HG02571 (cell line): ENCODE results near the gene BBOX1.

ENCODE experiments used
- ATAC-seq: cut with Tn5 transposase; IDR thresholded peaks from one replicate; pipeline ENCODE4 v1.9.1; 2021; ENCODE audit warnings: mild to moderate bottlenecking, moderate library complexity; ENCODE audit not compliant: unreplicated experiment

BBOX1 gene

DNA sequence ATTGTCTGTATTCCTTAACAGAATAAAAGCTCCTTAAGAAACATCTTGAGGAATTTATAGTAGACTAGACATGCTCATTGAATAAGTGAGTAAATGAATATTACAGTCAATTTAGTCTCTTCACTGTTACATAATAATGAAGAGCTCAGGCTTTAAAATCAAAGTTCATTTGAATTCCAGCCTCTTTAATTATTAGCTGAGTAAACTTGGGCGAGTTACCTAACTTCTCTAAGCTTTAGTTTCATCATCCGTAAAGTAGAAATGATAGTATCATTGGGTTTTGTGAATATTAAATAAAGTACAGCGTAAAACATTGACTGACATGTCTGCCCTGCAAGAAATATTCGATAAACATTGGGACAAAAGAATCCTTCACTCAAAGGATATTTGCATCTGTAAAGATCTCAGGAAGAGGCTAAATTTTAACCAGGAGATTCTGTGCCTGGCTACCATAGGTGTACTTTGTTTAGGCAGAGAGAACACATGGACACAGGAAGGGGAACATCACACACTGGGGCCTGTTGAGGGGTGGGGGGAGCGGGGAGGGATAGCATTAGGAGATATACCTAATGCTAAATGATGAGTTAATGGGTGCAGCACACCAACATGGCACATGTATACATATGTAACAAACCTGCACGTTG, 15.2 kb upstream of the BBOX1 start:
- ATAC-seq: no peak

DNA sequence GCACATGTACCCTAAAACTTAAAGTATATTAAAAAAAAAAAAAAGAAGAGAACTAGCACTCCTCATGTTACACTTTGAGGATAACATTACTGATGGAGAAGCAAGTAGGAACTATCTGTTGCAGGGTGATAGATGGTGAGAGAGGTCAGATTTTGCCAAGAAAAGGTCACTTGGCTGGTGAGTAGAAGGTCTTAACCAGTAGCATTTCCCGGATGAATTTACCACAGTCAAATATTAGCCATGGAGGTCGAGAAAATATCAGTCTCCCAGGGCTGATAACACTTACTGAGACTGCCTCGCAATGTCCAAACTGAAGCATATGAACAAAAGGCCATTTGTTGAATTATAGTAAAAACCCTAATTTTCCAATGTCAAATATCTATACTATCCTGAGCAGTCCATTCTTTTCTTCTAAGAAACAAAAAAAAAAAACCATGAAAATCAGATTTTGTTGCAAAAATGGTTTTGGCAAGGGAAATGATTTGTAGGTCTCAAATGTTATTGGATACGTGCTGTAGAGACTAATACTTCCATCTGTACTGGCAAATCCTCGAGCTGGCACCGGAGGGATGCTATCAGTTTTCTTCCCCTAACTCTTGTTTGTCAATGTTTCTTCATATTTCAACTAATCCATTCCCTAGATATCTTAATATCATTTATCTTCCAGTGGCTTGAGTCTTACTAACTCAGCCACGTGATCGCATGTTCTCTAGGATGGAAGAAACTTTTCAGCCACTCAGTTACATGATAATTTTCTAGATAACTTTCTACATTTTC, 14.5 kb upstream of the BBOX1 start:
- ATAC-seq: no peak

- no peak for ATAC-seq
Observed at GRCh38 chr11:27028561-27028965, 12.1 kb upstream of the BBOX1 start.

DNA sequence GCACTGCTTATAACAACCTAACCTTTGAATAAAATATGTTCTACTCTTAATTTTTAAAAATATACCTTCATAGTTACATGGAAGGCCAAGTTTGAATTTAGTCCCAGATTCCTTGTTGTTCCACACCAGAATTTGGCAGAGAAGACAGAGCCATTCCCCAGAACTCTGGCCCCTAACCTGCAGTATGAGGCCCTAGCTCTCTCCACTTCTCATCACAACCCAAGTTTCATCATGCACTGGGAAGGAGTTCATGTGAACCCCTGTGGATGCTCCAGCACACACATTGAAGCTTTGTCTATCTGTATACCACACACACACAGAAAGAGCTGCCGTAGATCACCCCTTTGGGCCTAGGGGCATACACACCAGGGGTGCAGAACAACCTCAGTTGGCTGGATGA, 10.6 kb upstream of the BBOX1 start:
- ATAC-seq: no peak

DNA sequence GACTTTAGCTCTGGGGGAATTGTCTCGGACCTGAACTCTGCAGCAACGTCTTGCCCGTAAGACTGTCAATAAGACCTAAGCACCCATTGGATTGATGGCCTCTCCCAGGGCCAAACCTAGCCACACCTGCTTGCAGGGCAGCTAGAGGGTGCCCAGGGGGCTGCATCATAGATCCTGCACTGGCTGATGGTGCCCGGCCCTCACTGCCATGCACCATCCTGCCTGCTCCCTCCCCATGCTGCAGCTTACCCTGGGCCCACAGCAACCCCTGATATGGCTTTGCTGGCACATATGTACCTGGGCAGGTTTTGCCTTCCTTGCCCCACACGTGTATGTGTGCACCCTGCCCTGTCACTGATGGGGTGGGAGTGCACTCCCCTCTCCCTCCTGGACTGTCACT, 8.9 kb upstream of the BBOX1 start:
- no peak for ATAC-seq

DNA sequence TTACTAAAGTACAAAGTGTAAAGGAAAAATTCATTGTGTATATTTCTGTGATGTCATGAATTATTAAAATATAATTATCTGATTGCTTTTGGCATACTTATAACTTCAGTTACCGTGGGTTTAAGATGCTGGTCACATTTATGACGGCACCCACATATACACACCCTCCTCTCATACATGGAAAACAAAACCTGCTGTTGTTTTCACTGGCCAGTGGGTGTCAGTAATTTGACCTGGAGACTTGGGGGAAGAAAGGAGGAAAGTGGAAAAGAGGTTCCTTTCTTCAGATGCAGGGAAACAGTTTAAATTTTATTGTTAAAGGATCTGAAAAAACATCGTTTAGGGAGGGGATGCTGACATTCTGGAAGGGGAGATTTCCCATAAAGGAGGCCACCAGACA, 742 bp upstream of the BBOX1 start:
- ATAC-seq: no peak

DNA sequence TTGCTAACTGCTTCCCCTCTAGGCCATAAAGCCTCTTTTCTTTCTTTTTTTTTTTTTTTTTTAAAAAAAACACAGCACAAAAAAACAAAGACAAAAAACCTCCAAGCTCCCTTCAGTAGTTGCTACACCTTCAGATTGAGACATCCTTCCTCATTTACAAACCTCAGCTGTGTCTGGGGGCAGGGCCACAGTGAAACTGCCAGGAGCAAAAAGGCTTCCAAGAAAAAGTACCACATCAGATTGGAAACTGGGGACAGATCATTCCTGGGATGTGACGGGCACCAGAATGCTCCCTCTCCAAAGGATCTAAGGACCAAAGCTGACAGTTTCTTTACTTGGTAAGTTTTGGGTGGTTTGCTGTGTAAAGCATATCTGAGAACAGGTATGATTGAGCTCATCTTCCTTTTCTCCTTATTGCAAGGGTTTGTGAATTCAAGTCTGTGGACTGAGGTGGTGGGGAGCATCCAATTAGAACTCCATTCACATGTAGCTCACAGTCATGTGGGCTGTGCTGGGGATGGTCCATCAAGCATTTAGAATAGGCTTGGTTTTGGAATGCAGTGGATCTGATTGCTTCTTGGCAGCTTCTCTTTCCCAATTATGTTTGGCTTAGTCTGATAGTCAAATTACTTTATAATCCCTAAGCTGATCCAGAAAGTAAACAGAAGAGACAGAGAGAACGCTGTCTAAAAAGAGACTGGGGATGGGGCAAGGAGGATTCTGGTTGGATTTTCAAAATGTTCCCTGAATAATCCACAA, 705 bp downstream of the BBOX1 start:
- ATAC-seq: no peak

DNA sequence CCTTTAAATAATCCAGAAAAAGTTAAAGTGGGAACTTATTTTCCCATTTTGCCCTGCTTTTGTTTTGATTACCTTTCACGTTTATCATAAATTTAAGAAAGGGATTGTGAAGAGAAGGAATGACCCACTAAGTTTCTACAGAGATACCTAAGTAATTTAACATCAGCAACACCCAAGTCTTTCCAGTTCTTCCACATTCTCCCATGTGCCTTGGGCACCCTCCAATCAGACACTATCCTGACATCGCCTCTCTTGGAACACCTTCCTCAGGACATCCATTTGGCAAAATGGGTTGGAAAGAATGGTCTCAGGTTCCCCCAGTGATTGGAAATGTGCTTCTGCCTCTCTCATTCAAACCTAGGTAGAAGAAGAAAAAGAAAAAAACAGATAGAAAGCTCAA, 6.3 kb downstream of the BBOX1 start:
- ATAC-seq: no peak

GRCh38 chr11:27052668-27053067, 12.1 kb downstream of the BBOX1 start:
- ATAC-seq: no peak

DNA sequence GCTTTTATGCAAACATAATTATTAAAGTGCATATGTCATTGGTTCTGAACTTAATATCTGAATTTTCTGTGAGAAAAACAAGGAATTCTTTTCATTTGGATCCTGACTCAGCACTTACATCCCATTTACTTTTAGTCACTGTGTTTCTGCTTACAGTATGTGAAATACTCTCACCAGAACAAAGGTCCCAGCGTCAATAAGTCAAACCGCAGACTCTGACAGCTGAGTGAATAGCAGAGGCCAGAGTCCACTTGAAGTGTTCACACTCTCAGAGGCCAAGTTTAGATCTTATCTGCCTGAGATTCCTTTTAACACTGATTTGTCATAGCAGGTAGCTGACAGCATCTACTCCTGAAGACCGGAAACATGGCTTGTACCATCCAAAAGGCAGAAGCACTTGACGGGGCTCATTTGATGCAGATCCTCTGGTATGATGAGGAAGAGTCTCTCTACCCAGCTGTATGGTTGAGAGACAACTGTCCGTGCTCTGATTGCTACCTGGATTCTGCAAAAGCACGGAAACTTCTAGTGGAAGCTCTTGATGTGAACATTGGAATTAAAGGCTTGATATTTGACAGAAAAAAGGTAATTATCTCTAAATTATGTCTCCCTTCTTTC, 14.6 kb downstream of the BBOX1 start:
- no peak for ATAC-seq

GRCh38 chr11:27057091-27057780, 16.6 kb downstream of the BBOX1 start:
- ATAC-seq: no peak

DNA sequence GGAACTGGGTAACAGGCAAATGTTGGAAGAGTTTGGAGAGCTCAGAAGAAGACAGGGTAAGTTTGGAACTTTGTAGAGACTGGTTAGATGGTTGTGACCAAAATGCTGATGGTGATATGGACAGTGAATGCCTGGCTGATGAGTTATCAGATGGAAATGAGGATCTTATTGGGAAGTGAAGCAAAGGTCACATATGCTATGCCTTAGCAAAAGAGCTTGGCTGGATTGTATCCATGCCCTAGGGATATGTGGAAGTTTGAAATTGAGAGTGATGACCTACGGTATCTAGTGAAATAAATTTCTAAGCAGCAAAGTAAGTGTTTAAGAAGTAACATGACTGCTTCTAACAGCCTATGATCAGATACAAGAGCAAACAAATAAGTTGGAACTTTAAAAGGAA, 17.8 kb downstream of the BBOX1 start:
- ATAC-seq: no peak

DNA sequence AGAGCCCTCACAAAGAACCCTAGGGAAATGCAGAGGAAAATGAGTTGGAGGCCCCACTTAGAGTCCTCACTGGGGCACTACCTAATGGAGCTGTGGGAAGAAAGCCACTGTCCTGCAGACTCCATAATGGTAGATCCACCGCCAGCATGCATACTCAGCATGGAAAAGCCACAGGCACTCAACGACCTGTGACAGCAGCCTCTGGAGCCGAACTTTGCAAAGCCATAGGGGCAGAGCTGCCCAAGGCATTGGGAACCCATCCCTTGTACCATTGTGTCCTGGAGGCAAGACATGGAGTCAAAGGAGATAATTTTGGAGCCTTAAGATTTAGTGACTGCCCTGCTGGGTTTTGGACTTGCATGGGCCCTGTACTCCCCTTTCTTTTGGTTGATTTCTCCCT, 18.8 kb downstream of the BBOX1 start:
- no peak for ATAC-seq

DNA sequence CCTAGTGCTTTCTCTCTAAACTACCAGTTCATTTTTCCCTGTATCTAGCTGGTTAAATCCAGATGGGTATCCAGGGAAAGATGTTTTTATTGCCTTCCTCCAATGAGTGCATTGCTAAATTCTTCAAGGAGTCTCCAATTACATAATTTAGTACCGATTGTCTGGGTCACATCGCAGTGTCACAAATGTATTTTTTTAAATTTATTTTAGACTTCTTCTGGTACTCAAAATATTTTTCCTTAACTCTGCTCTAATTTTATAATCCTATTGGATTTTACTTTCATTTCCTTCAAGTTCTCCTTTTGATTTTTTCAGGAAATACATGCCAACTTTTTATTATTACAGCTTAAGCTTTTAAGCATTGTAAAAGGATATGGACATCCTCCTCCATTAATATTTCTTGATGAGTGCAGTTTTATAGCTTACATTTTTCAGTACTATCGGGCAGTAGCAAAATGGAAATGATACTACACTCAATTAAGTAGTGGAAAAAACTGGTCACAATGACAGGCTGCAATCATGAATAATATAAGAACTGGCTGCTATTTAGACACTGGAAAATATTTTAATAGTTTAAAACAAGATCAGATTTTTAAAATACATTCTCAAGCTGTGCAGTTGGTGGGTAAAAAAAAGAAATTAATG, 20.3 kb downstream of the BBOX1 start:
- no peak for ATAC-seq

DNA sequence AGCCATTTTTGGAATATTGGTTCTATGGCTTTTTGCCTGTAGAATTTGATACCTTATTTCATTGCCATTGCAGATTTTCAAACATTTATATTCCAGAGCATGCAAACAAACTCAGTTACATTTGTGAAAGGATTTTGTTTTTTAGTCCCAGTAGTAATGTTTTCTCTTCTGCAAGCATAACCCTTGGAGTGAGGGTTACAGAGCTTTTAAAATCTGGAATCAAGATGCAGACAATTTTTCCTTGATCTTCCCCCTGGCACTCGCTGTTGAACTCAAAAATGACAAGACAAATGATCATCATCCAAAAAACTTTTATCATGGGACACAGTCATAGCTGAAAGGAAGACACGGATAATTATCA, 20.8 kb downstream of the BBOX1 start:
- no peak for ATAC-seq

- ATAC-seq: no peak
Observed at GRCh38 chr11:27064086-27064485, 23.5 kb downstream of the BBOX1 start.

- no peak for ATAC-seq
Observed at GRCh38 chr11:27075192-27075591, 34.6 kb downstream of the BBOX1 start.

DNA sequence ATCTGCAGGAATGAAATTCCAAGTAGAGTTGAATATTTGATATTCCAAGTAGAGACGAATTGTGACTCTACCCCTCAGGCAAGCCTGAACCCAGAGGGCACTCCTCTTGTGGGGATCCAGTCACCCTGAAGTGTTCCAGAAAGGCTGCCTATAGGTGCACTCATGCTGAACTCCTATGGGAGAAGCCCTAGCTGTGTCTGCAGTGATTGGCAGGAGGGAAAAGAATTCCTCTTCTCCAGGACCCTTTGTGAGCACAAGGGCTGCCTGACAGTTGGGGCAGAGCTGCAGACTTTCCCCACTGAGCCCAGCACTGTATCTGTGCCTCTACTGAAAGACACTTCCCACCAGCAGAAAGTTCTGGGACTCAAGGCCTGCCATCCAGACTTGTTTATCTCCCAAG, 35.0 kb downstream of the BBOX1 start:
- ATAC-seq: no peak

DNA sequence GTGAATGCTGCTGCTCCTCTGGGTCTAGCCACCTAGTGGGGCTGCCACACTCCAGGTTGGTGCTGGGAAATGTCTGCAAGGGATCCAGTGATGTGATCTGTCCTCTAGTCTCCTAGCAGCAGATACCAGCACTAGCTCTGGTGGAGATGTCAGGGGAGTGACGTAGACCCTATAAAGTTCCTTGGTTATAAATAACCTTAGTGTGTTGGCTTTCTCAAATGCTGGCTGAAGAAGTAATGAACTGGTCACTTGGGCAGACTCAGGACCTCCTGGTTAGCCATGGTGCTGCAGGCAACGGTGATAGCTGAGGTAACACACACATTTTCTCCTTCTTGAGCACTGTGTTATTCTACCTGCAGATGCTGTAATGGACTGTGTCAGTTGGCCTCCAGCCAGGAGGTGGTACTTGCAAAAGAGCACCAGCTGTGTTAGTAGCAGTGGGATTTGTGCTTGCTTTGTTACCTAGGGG, 35.5 kb downstream of the BBOX1 start:
- no peak for ATAC-seq

DNA sequence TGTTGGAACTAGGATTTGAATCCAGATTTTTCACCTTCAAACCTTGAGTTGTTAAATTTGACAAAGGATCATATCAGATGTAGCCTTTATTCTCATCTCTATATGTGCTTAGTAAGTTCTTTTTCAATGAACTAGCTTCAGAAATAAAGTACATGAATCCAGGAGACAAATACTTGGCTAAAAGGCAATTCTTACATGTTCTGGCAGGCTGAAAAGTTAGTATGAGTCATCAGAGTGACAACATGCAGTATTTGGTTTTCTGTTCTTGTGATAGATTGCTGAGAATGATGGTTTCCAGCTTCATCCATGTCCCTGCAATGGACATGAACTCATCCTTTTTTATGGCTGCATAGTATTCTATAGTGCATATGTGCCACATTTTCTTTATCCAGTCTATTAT, 40.4 kb downstream of the BBOX1 start:
- no peak for ATAC-seq
